Fibroblast of lung (primary cell): ENCODE results near the gene DNAH1. TPM values are rescaled to one million over a fixed set of nuclear protein-coding genes. Genes with fewer than 3 reads are reported as not detected.

ENCODE experiments used
- DNase-seq, 2 donors: peaks; one replicate each; pipeline versions ENCODE4 v3.0.0 to v3.0.0-alpha.2; 2010; ENCODE audit warnings: low read depth in 2 of 2
- H2AFZ ChIP-seq: 2 replicates; pipeline ENCODE4 v1.5.1; 2012; ENCODE audit warnings: low read length, control low read depth, inconsistent platforms
- H3K27ac ChIP-seq: 2 replicates; pipeline ENCODE4 v1.5.1; 2011; ENCODE audit warnings: low read length, control low read depth; ENCODE audit not compliant: insufficient read depth
- H3K27me3 ChIP-seq: 2 replicates; pipeline ENCODE4 v1.5.1; 2011; ENCODE audit warnings: mild to moderate bottlenecking, low read length; ENCODE audit not compliant: control insufficient read depth, insufficient read depth
- H3K36me3 ChIP-seq: 2 replicates; pipeline ENCODE4 v1.5.1; 2011; ENCODE audit warnings: low read length; ENCODE audit not compliant: control insufficient read depth, insufficient read depth
- H3K4me1 ChIP-seq: 2 replicates; pipeline ENCODE4 v1.5.1; 2011; ENCODE audit warnings: low read length; ENCODE audit not compliant: control insufficient read depth, insufficient read depth; ENCODE audit errors: extremely low read depth
- H3K4me2 ChIP-seq: 2 replicates; pipeline ENCODE4 v1.5.1; 2011; ENCODE audit warnings: low read length, control low read depth; ENCODE audit not compliant: insufficient read depth; ENCODE audit errors: extremely low read depth
- H3K4me3 ChIP-seq, 4 experiments: fragments of 200-600 bp in 1 of 4; sonication (generic) in 1 of 4; replicated peaks in 1 of 4; 2 replicates each; pipeline ENCODE4 v1.5.1; 2011 to 2016; ENCODE audit warnings: low read length in 4 of 4, low read depth in 3 of 4, mild to moderate bottlenecking in 3 of 4, control low read depth in 2 of 4, inconsistent platforms in 1 of 4, mixed read lengths in 1 of 4; ENCODE audit not compliant: insufficient read depth in 1 of 4; ENCODE audit errors: control extremely low read depth in 1 of 4
- H3K79me2 ChIP-seq: 2 replicates; pipeline ENCODE4 v1.5.1; 2012; ENCODE audit warnings: mild to moderate bottlenecking, low read length, inconsistent platforms; ENCODE audit not compliant: control insufficient read depth, insufficient read depth
- H3K9ac ChIP-seq: 2 replicates; pipeline ENCODE4 v1.5.1; 2011; ENCODE audit warnings: mild to moderate bottlenecking, low read length, control low read depth; ENCODE audit not compliant: insufficient read depth
- H3K9me3 ChIP-seq: 2 replicates; pipeline ENCODE4 v1.5.1; 2012; ENCODE audit warnings: low read depth, low read length; ENCODE audit not compliant: control insufficient read depth, insufficient read depth
- H4K20me1 ChIP-seq: 2 replicates; pipeline ENCODE4 v1.5.1; 2011; ENCODE audit warnings: low read length; ENCODE audit not compliant: control insufficient read depth, insufficient read depth; ENCODE audit errors: extremely low read depth
- CTCF ChIP-seq, 2 donors: IDR thresholded peaks in 1 of 2; conservative IDR thresholded peaks in 1 of 2; 1 replicate in 1 of 2; 2 replicates in 1 of 2; pipeline ENCODE4 v1.5.1; 2011 to 2012; ENCODE audit warnings: low read length in 2 of 2, control low read depth in 1 of 2, inconsistent platforms in 1 of 2, low read depth in 1 of 2, mild to moderate bottlenecking in 1 of 2
- EZH2 ChIP-seq: IDR thresholded peaks from 2 replicates; pipeline ENCODE4 v1.5.1; 2012; ENCODE audit warnings: low read length, control low read depth, mild to moderate bottlenecking; ENCODE audit errors: missing control alignments
- polyA plus RNA-seq, 2 donors: library from polyadenylated mRNA; depleted of rRNA in 1 of 2; stranded (reverse) in 1 of 2; unstranded in 1 of 2; fragments of >200 nt; gene quantifications; 2 replicates each; pipeline ENCODE4 v1.2.1, GENCODE V29; 2011 to 2012; ENCODE audit warnings: missing spikeins in 1 of 2
- total RNA-seq: library from RNA; depleted of rRNA; stranded (reverse); fragments of >200 nt; gene quantifications from 2 replicates; pipeline ENCODE4 v1.2.1, GENCODE V29; 2014

The DNAH1 gene
- total and polyA plus RNA-seq, 2 donors (not counting 1 experiment from before 2014, with no cell fraction given), result 1.9 to 3.0 TPM

GRCh38 chr3:52326976-52327375 is 10.9 kb downstream of the DNAH1 start:
- H4K20me1 ChIP-seq, result no peaks in the 10 kb centered on the region
- no peak for DNase-seq
- H3K79me2 ChIP-seq, result no peaks in the 10 kb centered on the region
- H3K36me3 ChIP-seq, result no peaks in the 10 kb centered on the region
- no peak overlapping the region for H2AFZ ChIP-seq
- no peaks in the 10 kb centered on the region for H3K4me1 ChIP-seq
- no peak overlapping the region for H3K27ac ChIP-seq
- no peaks in the 10 kb centered on the region for H3K27me3 ChIP-seq
- no peak overlapping the region for H3K9ac ChIP-seq
- H3K4me2 ChIP-seq, result no peak overlapping the region
- no peaks in the 10 kb centered on the region for H3K9me3 ChIP-seq
- TF ChIP-seq CTCF (conservative IDR thresholded peaks at IDR 0.05 in 1 of 2, IDR thresholded peaks at IDR 0.05 in 1 of 2; ENCODE audit: low read depth in 1 of 2, low read length in 2 of 2), result no peak
- no peak for TF ChIP-seq EZH2
- no peak overlapping the region for H3K4me3 ChIP-seq

GRCh38 chr3:52327486-52328290 is 11.6 kb downstream of the DNAH1 start:
- Histone ChIP-seq H3K4me3 (no peak overlapping the region), H3K27me3 (no peaks in the 10 kb centered on the region), H3K79me2 (no peaks in the 10 kb centered on the region), H4K20me1 (no peaks in the 10 kb centered on the region), H3K4me1 (no peaks in the 10 kb centered on the region), H3K9ac (no peak overlapping the region), H3K36me3 (no peaks in the 10 kb centered on the region), H2AFZ (no peak overlapping the region), H3K27ac (no peak overlapping the region), H3K4me2 (no peak overlapping the region), H3K9me3 (no peaks in the 10 kb centered on the region)
- no peak for TF ChIP-seq EZH2
- no peak for TF ChIP-seq CTCF (conservative IDR thresholded peaks at IDR 0.05 in 1 of 2, IDR thresholded peaks at IDR 0.05 in 1 of 2; ENCODE audit: low read depth in 1 of 2, low read length in 2 of 2)
- DNase-seq, result no peak

- Histone ChIP-seq H4K20me1 (no peaks in the 10 kb centered on the region), H3K4me3 (no peak overlapping the region), H3K9ac (no peak overlapping the region), H3K36me3 (no peaks in the 10 kb centered on the region), H3K9me3 (no peaks in the 10 kb centered on the region), H2AFZ (no peak overlapping the region), H3K4me1 (no peaks in the 10 kb centered on the region), H3K79me2 (no peaks in the 10 kb centered on the region), H3K27ac (no peak overlapping the region), H3K27me3 (no peaks in the 10 kb centered on the region), H3K4me2 (no peak overlapping the region)
- no peak for DNase-seq
- TF ChIP-seq CTCF (conservative IDR thresholded peaks at IDR 0.05 in 1 of 2, IDR thresholded peaks at IDR 0.05 in 1 of 2; ENCODE audit: low read depth in 1 of 2, low read length in 2 of 2), result no peak
- TF ChIP-seq EZH2, result no peak
Measured at GRCh38 chr3:52328536-52329080, 12.5 kb downstream of the DNAH1 start.
